HCT116 (cell line): ENCODE results near the gene LPAR1.

Experiments
- EZH2 ChIP-seq: fragments of 200-600 bp; sonication (generic); IDR thresholded peaks from 2 replicates; pipeline ENCODE4 v1.6.1; 2017; ENCODE audit warnings: antibody characterized with exemption, mixed run types
- EZH2phosphoT487 ChIP-seq: fragments of 200-600 bp; IDR thresholded peaks from 2 replicates; pipeline ENCODE4 v1.6.1; 2018; ENCODE audit warnings: antibody characterized with exemption, borderline replicate concordance
- JUND ChIP-seq: IDR thresholded peaks from 2 replicates; pipeline ENCODE4 v1.6.1; 2012
- POLR2A ChIP-seq: IDR thresholded peaks from 2 replicates; pipeline ENCODE4 v1.7.0; 2011; ENCODE audit warnings: borderline replicate concordance; ENCODE audit not compliant: insufficient read depth, insufficient read length; ENCODE audit errors: extremely low read depth
- POLR2AphosphoS5 ChIP-seq: IDR thresholded peaks from 2 replicates; pipeline ENCODE4 v1.6.1; 2011; ENCODE audit warnings: mild to moderate bottlenecking, low read depth, low read length, moderate library complexity
- RAD21 ChIP-seq: IDR thresholded peaks from 2 replicates; pipeline ENCODE4 v1.6.1; 2012; ENCODE audit warnings: low read depth, mild to moderate bottlenecking
- REST ChIP-seq: IDR thresholded peaks from 2 replicates; pipeline ENCODE4 v1.6.1; 2012; ENCODE audit warnings: low read depth
- SIN3A ChIP-seq: IDR thresholded peaks from 2 replicates; pipeline ENCODE4 v1.6.1; 2012; ENCODE audit warnings: low read depth
- TCF7L2 ChIP-seq: IDR thresholded peaks from 2 replicates; pipeline ENCODE4 v1.7.0; 2011; ENCODE audit warnings: borderline replicate concordance, inconsistent platforms; ENCODE audit not compliant: insufficient read depth, insufficient read length; ENCODE audit errors: extremely low read depth
- YY1 ChIP-seq: IDR thresholded peaks from 2 replicates; pipeline ENCODE4 v1.6.1; 2011; ENCODE audit warnings: low read length, low read depth, moderate library complexity, mild to moderate bottlenecking; ENCODE audit not compliant: insufficient replicate concordance; ENCODE audit errors: extremely low read depth
- TF ChIP-seq, protein P1 (sequence below), 3 experiments: fragments of 200-600 bp in 1 of 3; sonication (generic) in 1 of 3; IDR thresholded peaks in 2 of 3; conservative IDR thresholded peaks in 1 of 3; 2 replicates each; pipeline ENCODE4 v1.5.1; 2012 to 2017; ENCODE audit warnings: low read depth in 2 of 3, low read length in 2 of 3, antibody characterized with exemption in 1 of 3, borderline replicate concordance in 1 of 3, control low read depth in 1 of 3, mild to moderate bottlenecking in 1 of 3, mixed read lengths in 1 of 3, mixed run types in 1 of 3, moderate library complexity in 1 of 3; ENCODE audit not compliant: insufficient read depth in 1 of 3
- TF ChIP-seq, protein P2 (sequence below): IDR thresholded peaks from 2 replicates; pipeline ENCODE4 v1.6.1; 2012

DNA sequence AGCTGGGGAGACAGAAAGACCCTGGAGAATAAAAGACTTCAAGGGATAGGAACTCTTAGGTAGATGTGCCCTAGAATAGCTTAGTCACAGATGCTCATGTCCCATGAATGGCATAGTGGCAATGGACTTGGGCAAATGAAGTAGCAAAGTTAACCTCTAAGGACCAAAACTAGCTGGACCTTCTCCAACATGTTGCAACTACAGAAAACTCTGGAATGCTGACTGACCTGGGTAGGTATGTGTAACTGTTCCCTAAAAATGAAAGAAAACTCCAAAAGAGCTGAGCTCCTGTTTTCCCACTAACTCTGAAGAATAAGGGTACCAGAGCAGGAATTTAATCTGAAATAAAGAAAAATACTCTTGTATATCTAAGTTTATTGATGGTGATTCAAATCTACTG, 12.5 kb upstream of the LPAR1 start:
- no peak for TF ChIP-seq EZH2
- TF ChIP-seq POLR2A = no peak
- TF ChIP-seq REST = no peak
- TF ChIP-seq, protein P1, sequence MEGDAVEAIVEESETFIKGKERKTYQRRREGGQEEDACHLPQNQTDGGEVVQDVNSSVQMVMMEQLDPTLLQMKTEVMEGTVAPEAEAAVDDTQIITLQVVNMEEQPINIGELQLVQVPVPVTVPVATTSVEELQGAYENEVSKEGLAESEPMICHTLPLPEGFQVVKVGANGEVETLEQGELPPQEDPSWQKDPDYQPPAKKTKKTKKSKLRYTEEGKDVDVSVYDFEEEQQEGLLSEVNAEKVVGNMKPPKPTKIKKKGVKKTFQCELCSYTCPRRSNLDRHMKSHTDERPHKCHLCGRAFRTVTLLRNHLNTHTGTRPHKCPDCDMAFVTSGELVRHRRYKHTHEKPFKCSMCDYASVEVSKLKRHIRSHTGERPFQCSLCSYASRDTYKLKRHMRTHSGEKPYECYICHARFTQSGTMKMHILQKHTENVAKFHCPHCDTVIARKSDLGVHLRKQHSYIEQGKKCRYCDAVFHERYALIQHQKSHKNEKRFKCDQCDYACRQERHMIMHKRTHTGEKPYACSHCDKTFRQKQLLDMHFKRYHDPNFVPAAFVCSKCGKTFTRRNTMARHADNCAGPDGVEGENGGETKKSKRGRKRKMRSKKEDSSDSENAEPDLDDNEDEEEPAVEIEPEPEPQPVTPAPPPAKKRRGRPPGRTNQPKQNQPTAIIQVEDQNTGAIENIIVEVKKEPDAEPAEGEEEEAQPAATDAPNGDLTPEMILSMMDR (IDR thresholded peaks at IDR 0.05 in 2 of 3, conservative IDR thresholded peaks at IDR 0.05 in 1 of 3; ENCODE audit: borderline replicate concordance in 1 of 3, insufficient read depth in 1 of 3, low read depth in 2 of 3, low read length in 2 of 3) = no peak
- no peak for TF ChIP-seq TCF7L2
- TF ChIP-seq YY1 = no peak
- no peak for TF ChIP-seq EZH2phosphoT487
- no peak for TF ChIP-seq SIN3A
- TF ChIP-seq, protein P2, sequence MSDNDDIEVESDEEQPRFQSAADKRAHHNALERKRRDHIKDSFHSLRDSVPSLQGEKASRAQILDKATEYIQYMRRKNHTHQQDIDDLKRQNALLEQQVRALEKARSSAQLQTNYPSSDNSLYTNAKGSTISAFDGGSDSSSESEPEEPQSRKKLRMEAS = no peak
- no peak for TF ChIP-seq JUND
- no peak for TF ChIP-seq RAD21
- TF ChIP-seq POLR2AphosphoS5 = no peak
